ENCODE data around the gene U2AF1. TPM values are rescaled to one million over a fixed set of nuclear protein-coding genes. Genes with fewer than 3 reads are reported as not detected.

Gene U2AF1
- total RNA-seq, 1 donor from 2014 or later, result 33.4 TPM

Other genes with a start within 250 kb of the U2AF1 start
- 13.7 TPM for gene WDR4, start 228.0 kb downstream of the U2AF1 start, total RNA-seq
- 57.1 TPM for gene NDUFV3, start 214.3 kb downstream of the U2AF1 start, total RNA-seq
- not detected for gene ERVH48-1, start 181.9 kb downstream of the U2AF1 start, total RNA-seq
- 9.4 TPM for gene PKNOX1, start 133.0 kb downstream of the U2AF1 start, total RNA-seq
- gene CBS, start 31.7 kb downstream of the U2AF1 start, total RNA-seq, result 6.2 TPM
- not detected for gene CRYAA, start 61.4 kb upstream of the U2AF1 start, total RNA-seq